Trophoblast cell (in vitro differentiated cells and primary cell): Measurements from ENCODE around the gene TMC4.
A peak's percentile ranks its signal among the peaks of the same experiment; 100 is the strongest.
"Not testable (repeated sequence)": the region's sequence is repeated elsewhere in the genome, so short reads cannot be mapped to it uniquely, and the experiment has no call there.

Experiments
- DNase-seq, 2 donors: peaks; one replicate each; pipeline ENCODE4 v3.0.0-alpha.2; 2016
- H2AFZ ChIP-seq: 2 replicates; pipeline ENCODE4 v1.6.1; 2013; ENCODE audit warnings: low read length, moderate library complexity, mild to moderate bottlenecking; ENCODE audit not compliant: insufficient read depth, poor library complexity
- H2AK5ac ChIP-seq: 2 replicates; pipeline ENCODE4 v1.6.1; 2013; ENCODE audit warnings: mild to moderate bottlenecking, low read length
- H2BK120ac ChIP-seq: 2 replicates; pipeline ENCODE4 v1.6.1; 2013; ENCODE audit warnings: low read length, mild to moderate bottlenecking, moderate library complexity; ENCODE audit not compliant: insufficient read depth, poor library complexity
- H2BK12ac ChIP-seq: 2 replicates; pipeline ENCODE4 v1.6.1; 2013; ENCODE audit warnings: mild to moderate bottlenecking, low read length, moderate library complexity
- H2BK5ac ChIP-seq: 2 replicates; pipeline ENCODE4 v1.6.1; 2013; ENCODE audit warnings: low read length, low read depth, moderate library complexity, mild to moderate bottlenecking; ENCODE audit not compliant: poor library complexity
- H3K14ac ChIP-seq: 2 replicates; pipeline ENCODE4 v1.6.1; 2013; ENCODE audit warnings: mild to moderate bottlenecking, low read length
- H3K18ac ChIP-seq: 2 replicates; pipeline ENCODE4 v1.6.1; 2013; ENCODE audit warnings: mild to moderate bottlenecking, low read length
- H3K23ac ChIP-seq: 2 replicates; pipeline ENCODE4 v1.6.1; 2013; ENCODE audit warnings: low read length
- H3K27ac ChIP-seq: 2 replicates; pipeline ENCODE4 v1.5.1; 2013; ENCODE audit warnings: low read depth, mild to moderate bottlenecking, inconsistent platforms, low read length, moderate library complexity
- H3K27me3 ChIP-seq: 2 replicates; pipeline ENCODE4 v1.6.1; 2013; ENCODE audit warnings: inconsistent platforms, mild to moderate bottlenecking, low read length, moderate library complexity; ENCODE audit not compliant: insufficient read depth
- H3K36me3 ChIP-seq, 2 experiments: 1 replicate in 1 of 2; 2 replicates in 1 of 2; pipeline ENCODE4 v1.6.1; 2013; ENCODE audit warnings: low read length in 2 of 2, mild to moderate bottlenecking in 2 of 2, moderate library complexity in 1 of 2; ENCODE audit not compliant: insufficient read depth in 2 of 2, control insufficient read depth in 1 of 2
- H3K4ac ChIP-seq: 2 replicates; pipeline ENCODE4 v1.6.1; 2013; ENCODE audit warnings: low read depth, mild to moderate bottlenecking, low read length, moderate library complexity
- H3K4me1 ChIP-seq, 2 experiments: 1 replicate in 1 of 2; 2 replicates in 1 of 2; pipeline ENCODE4 v1.6.1; 2013; ENCODE audit warnings: low read length in 2 of 2, mild to moderate bottlenecking in 2 of 2, moderate library complexity in 1 of 2; ENCODE audit not compliant: insufficient read depth in 2 of 2, control insufficient read depth in 1 of 2
- H3K4me2 ChIP-seq: 2 replicates; pipeline ENCODE4 v1.6.1; 2013; ENCODE audit warnings: inconsistent platforms, mild to moderate bottlenecking, low read length, moderate library complexity
- H3K4me3 ChIP-seq: 2 replicates; pipeline ENCODE4 v1.5.1; 2013; ENCODE audit warnings: mild to moderate bottlenecking, low read depth, low read length, inconsistent platforms
- H3K79me1 ChIP-seq: one replicate; pipeline ENCODE4 v1.6.1; 2013; ENCODE audit warnings: low read length
- H3K79me2 ChIP-seq: 2 replicates; pipeline ENCODE4 v1.6.1; 2013; ENCODE audit warnings: low read length, mild to moderate bottlenecking; ENCODE audit not compliant: control insufficient read depth, insufficient read depth, poor library complexity
- H3K9ac ChIP-seq: 2 replicates; pipeline ENCODE4 v1.6.1; 2013; ENCODE audit warnings: mild to moderate bottlenecking, low read length
- H3K9me3 ChIP-seq: 2 replicates; pipeline ENCODE4 v1.6.1; 2013; ENCODE audit warnings: low read depth, mild to moderate bottlenecking, control low read depth, inconsistent platforms, low read length; ENCODE audit not compliant: insufficient read depth
- H4K12ac ChIP-seq: 2 replicates; pipeline ENCODE4 v1.6.1; 2013; ENCODE audit warnings: low read depth, mild to moderate bottlenecking, low read length, moderate library complexity
- H4K8ac ChIP-seq: 2 replicates; pipeline ENCODE4 v1.6.1; 2013; ENCODE audit warnings: low read depth, mild to moderate bottlenecking, low read length, moderate library complexity
- H4K91ac ChIP-seq: one replicate; pipeline ENCODE4 v1.6.1; 2013; ENCODE audit warnings: low read depth, mild to moderate bottlenecking, low read length, moderate library complexity
- WGBS: extraction: QIAGEN DNeasy Blood & Tissue Kit; methylation state at CpG from one replicate; pipeline ENCODE4 v1.1.7; 2013; ENCODE audit warnings: missing lambda C conversion rate; ENCODE audit not compliant: insufficient read length, insufficient coverage; ENCODE audit errors: extremely low coverage; 5-methylcytosine and 5-hydroxymethylcytosine counted together

Gene TMC4

GRCh38 chr19:54218259-54218658, 45.3 kb upstream of the TMC4 start:
- Histone ChIP-seq H3K4me1 (peaks cover 11% of the 10 kb centered on the region in 2 experiments), H3K36me3 (peaks cover 6 to 7% of the 10 kb centered on the region in 2 experiments), H2BK12ac (no peak overlapping the region), H4K12ac (no peak overlapping the region), H2AFZ (no peak overlapping the region), H3K79me1 (no peaks in the 10 kb centered on the region), H3K4me3 (no peak overlapping the region), H3K9me3 (no peaks in the 10 kb centered on the region), H3K23ac (no peak overlapping the region), H3K27ac (no peak overlapping the region), H3K79me2 (no peaks in the 10 kb centered on the region), H3K27me3 (no peaks in the 10 kb centered on the region), H3K18ac (no peak overlapping the region), H3K4me2 (no peak overlapping the region), H3K9ac (peak overlapping the region; percentile 50), H4K91ac (no peak overlapping the region), H4K8ac (no peak overlapping the region), H3K14ac (no peak overlapping the region), H2BK120ac (no peak overlapping the region), H3K4ac (no peak overlapping the region), H2AK5ac (no peak overlapping the region), H2BK5ac (no peak overlapping the region)
- no CpG with 5 or more reads among the region's 8 CpGs for WGBS
- DNase-seq, result no peak

GRCh38 chr19:54217517-54218247, 44.7 kb upstream of the TMC4 start:
- H2AK5ac ChIP-seq, H3K14ac ChIP-seq, H3K4ac ChIP-seq, H4K12ac ChIP-seq, H2AFZ ChIP-seq, H3K9me3 ChIP-seq, H3K18ac ChIP-seq, H3K79me2 ChIP-seq, H2BK120ac ChIP-seq, H3K23ac ChIP-seq, H3K79me1 ChIP-seq, H3K27me3 ChIP-seq, H3K27ac ChIP-seq, H3K4me3 ChIP-seq, H4K91ac ChIP-seq, H3K36me3 ChIP-seq, H2BK12ac ChIP-seq, H4K8ac ChIP-seq, DNase-seq, H2BK5ac ChIP-seq, H3K4me2 ChIP-seq: not testable (repeated sequence)
- WGBS, result no CpG with 5 or more reads among the region's 20 CpGs
- Histone ChIP-seq H3K4me1 (peaks cover 11% of the 10 kb centered on the region in 2 experiments), H3K9ac (peak overlapping the region; percentile 4)

GRCh38 chr19:54216869-54217268, 43.9 kb upstream of the TMC4 start:
- no peak overlapping the region for H4K91ac ChIP-seq
- H3K9me3 ChIP-seq, result no peaks in the 10 kb centered on the region
- H2BK12ac ChIP-seq, result no peak overlapping the region
- peaks cover 6 to 7% of the 10 kb centered on the region in 2 experiments for H3K36me3 ChIP-seq
- no peak overlapping the region for H3K4me3 ChIP-seq
- H2AFZ ChIP-seq, result no peak overlapping the region
- H2BK5ac ChIP-seq, result peak overlapping the region; percentile 19
- H3K9ac ChIP-seq, result no peak overlapping the region
- H2BK120ac ChIP-seq, result no peak overlapping the region
- H3K4me2 ChIP-seq, result no peak overlapping the region
- DNase-seq, result no peak
- H2AK5ac ChIP-seq, result no peak overlapping the region
- H4K12ac ChIP-seq, result no peak overlapping the region
- H3K23ac ChIP-seq, result no peak overlapping the region
- H3K79me1 ChIP-seq, result no peaks in the 10 kb centered on the region
- H3K79me2 ChIP-seq, result no peaks in the 10 kb centered on the region
- H3K18ac ChIP-seq, result no peak overlapping the region
- no CpG with 5 or more reads among the region's 9 CpGs for WGBS
- no peak overlapping the region for H3K4ac ChIP-seq
- no peaks in the 10 kb centered on the region for H3K27me3 ChIP-seq
- peaks cover 11% of the 10 kb centered on the region in 2 experiments for H3K4me1 ChIP-seq
- peak overlapping the region; percentile 13 for H3K27ac ChIP-seq
- no peak overlapping the region for H4K8ac ChIP-seq
- no peak overlapping the region for H3K14ac ChIP-seq

GRCh38 chr19:54214734-54215133, 41.8 kb upstream of the TMC4 start:
- no CpG with 5 or more reads among the region's 19 CpGs for WGBS
- H3K27ac ChIP-seq, result not testable (repeated sequence)

More at GRCh38 chr19:54214734-54215133, 41.8 kb upstream of the TMC4 start:
- not testable (repeated sequence) for H4K91ac ChIP-seq, H3K79me1 ChIP-seq, H2AFZ ChIP-seq, H2BK120ac ChIP-seq, H3K4me2 ChIP-seq, H4K8ac ChIP-seq, H3K4me3 ChIP-seq, H3K9ac ChIP-seq, H4K12ac ChIP-seq, H3K4ac ChIP-seq, H3K27me3 ChIP-seq, H2AK5ac ChIP-seq, H3K23ac ChIP-seq, H3K79me2 ChIP-seq, DNase-seq, H2BK5ac ChIP-seq, H3K18ac ChIP-seq, H3K14ac ChIP-seq, H3K9me3 ChIP-seq, H2BK12ac ChIP-seq
- Histone ChIP-seq H3K36me3 (peaks cover 8 to 19% of the 10 kb centered on the region in 2 experiments), H3K4me1 (peaks cover 11 to 13% of the 10 kb centered on the region in 2 experiments)
